Retinal pigment epithelial cell (primary cell): ENCODE measurements around the gene FLNB.
A peak's percentile ranks its signal among the peaks of the same experiment; 100 is the strongest.

Experiments
- DNase-seq: peaks from one replicate; pipeline ENCODE4 v3.0.0-alpha.2; 2010; ENCODE audit warnings: low read depth
- H3K4me3 ChIP-seq: 2 replicates; pipeline ENCODE4 v1.5.1; 2011; ENCODE audit warnings: mild to moderate bottlenecking, low read length, control low read depth, moderate library complexity
- TF ChIP-seq, protein P1 (sequence below): conservative IDR thresholded peaks from 2 replicates; pipeline ENCODE4 v1.5.1; 2011; ENCODE audit warnings: low read depth, low read length, control low read depth, inconsistent platforms

Gene FLNB

GRCh38 chr3:58150130-58150809 is 142.0 kb downstream of the FLNB start:
- no peak for DNase-seq
- H3K4me3 ChIP-seq: no peak overlapping the region
- TF ChIP-seq, protein P1, sequence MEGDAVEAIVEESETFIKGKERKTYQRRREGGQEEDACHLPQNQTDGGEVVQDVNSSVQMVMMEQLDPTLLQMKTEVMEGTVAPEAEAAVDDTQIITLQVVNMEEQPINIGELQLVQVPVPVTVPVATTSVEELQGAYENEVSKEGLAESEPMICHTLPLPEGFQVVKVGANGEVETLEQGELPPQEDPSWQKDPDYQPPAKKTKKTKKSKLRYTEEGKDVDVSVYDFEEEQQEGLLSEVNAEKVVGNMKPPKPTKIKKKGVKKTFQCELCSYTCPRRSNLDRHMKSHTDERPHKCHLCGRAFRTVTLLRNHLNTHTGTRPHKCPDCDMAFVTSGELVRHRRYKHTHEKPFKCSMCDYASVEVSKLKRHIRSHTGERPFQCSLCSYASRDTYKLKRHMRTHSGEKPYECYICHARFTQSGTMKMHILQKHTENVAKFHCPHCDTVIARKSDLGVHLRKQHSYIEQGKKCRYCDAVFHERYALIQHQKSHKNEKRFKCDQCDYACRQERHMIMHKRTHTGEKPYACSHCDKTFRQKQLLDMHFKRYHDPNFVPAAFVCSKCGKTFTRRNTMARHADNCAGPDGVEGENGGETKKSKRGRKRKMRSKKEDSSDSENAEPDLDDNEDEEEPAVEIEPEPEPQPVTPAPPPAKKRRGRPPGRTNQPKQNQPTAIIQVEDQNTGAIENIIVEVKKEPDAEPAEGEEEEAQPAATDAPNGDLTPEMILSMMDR: no peak

GRCh38 chr3:58150810-58151199 is 142.6 kb downstream of the FLNB start:
- TF ChIP-seq, protein P1: no peak
- peak; percentile 84 for DNase-seq
- H3K4me3 ChIP-seq: no peak overlapping the region

GRCh38 chr3:58151637-58152036 is 143.4 kb downstream of the FLNB start:
- no peak for DNase-seq
- TF ChIP-seq, protein P1: no peak
- H3K4me3 ChIP-seq: no peak overlapping the region

DNA sequence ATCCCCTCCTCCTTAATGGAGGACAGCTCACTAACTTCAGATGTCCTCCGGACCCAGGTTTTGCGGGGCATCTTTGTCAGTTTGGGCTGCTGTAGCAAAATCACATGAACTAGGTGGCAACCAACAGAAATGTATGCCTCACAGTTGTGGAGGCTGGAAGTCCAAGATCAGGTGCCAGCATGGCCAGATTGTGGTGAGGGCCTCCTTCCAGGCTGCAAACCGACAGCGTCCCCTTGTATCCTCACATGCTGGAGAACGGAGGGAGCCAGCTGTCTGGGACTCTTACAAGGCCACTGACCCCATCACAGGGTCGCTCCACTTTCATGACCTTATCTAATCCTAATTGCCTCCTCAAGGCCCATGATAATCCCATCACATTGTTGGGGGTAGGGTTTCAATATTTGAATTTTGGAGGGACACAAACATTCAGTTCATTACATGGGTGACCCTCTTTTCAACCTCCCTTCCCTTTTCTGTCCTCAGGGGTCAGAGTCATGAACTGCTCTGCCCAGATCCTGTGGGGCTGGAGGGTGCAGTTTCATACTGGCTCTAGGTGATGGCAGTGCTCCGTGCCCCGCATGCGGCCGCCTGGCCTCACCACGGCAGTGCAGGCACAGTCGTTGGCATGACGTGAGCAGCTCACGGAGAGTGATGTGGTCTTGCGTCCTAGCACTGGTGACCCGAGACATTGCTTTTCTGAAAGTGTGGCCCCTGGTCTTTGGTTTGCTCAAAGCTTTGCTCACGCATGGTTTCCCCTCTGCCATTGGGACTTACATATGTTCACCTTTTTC is 144.2 kb downstream of the FLNB start:
- TF ChIP-seq, protein P1: no peak
- H3K4me3 ChIP-seq: no peak overlapping the region
- no peak for DNase-seq

GRCh38 chr3:58153371-58153770 is 145.1 kb downstream of the FLNB start:
- no peak for DNase-seq
- no peak overlapping the region for H3K4me3 ChIP-seq
- TF ChIP-seq, protein P1: no peak

GRCh38 chr3:58154626-58155449 is 146.6 kb downstream of the FLNB start:
- no peak for DNase-seq
- H3K4me3 ChIP-seq: no peak overlapping the region
- TF ChIP-seq, protein P1: no peak
